ENCODE measurements around the gene SPATC1L.

The SPATC1L gene

DNA sequence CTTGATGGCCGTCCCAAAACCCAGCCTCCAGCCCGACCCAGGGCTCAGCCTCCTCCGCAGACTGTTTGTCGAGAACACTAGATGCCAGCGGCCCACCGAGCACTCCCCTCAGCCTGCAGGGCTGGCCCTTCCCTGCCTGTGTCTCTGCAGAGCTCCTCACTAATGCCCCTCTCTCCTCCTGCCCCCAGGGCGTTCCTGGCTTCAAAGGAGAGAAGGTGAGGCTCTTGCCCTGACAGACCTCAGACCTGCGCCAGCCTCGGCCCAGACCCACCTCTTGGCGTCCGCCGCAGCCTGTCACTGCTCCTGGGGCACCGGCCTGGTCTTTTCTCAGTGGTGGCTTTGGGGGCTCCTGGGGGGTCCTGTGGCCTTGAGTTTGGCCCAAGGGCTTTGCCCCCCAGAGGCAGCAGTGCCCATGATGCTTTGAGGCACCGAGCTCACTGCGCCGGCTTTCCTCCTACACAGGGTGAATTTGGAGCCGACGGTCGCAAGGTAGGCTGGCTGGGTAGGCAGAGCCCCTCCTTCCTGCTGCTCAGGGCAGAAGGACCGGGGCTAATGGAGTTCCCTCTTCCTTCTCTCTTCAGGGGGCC lies 68.0 kb downstream of the SPATC1L start:
- intact Hi-C loops (cut with DNase I): no loop called here
- DNase-seq: peak in 7 of 10 donors; percentile 3 to 62 (median 9)

DNA sequence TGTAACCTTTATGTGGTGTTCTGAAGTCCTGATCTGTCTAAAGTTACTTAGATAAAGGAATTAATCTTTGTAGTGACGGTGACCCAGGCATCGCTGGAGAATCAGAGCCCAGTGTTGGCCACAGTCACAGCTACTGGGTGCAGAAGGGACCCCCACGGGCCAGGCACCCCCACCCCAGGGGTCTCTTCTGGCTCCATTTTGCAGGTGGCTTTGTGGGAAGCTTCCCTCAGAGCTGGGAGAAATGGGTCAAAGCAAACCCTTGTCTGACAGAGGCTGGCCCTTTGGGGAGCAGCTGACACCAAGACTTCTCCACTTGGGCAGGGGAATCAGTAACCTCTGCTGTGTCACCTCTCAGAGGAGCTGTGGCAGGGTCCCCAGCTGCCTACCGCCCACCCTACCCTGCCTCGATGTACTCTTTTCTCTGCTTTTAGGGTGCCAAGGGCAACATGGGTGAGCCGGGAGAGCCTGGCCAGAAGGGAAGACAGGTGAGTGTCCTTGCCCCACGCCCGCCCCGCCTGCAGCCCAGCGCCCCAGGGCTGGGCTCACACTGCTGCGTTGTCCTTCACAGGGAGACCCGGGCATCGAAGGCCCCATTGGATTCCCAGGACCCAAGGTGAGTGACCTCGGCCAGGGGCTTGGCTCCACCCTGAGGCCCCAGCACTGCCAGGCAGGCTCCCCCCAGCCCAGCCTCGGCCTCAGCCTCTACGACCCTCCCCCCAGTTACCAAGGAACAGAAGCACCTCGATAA lies 68.6 kb downstream of the SPATC1L start:
- peak in 5 of 10 donors; percentile 1 to 70 (median 24) for DNase-seq
- intact Hi-C loops (cut with DNase I): no loop called here

DNA sequence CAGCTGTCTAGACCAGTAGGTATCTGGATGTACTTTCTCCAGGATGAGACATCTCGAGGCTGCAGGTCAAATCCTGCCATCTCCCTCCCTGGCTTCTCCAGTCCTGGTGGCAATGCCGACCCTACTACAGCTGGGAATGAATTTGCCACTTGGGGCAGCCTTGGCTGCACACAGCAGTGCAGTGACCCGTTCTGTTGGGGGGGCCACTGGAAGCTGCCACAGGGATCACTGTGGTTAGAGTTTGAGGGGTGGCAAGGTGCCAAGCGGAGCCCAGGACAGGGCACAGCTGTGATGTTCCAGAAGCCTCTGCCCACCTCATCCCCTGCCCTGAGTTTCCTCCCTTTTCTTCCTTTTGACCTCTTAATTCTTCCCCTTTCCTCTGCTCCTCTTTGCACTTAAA lies 69.3 kb downstream of the SPATC1L start:
- peak in 5 of 10 donors; percentile 3 to 70 (median 5) for DNase-seq
- intact Hi-C loops (cut with DNase I): no loop called here

DNA sequence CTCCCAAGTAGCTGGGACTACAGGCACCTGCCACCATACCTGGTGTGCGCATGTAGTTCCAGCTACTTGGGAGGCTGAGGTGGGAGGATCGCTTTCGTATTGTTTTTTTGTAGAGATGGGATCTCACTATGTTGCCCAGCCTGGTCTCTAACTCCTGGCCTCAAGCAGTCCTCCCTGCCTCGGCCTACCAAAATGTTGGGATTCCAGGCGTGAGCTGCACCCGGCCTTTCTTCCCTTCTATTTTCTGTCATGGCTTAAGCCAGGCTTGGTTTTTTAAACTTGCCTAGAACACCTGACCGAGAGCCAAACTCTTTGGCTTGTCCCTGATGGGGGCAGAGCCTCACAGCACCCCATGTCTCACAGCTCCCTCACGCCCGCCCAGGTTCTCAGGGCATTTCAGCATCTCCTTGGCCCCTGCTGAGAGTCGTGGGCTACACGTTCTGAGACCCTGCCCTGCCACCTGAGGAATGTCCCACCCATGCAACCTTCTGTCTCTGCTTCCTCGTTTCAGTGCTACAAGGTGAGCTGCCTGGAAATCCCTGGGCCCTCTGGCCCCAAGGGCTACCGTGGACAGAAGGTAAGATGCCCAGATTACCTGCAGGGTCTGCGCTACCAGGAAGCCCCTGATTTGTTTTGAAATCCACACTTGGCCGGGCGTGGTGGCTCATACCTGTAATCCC lies 70.6 kb downstream of the SPATC1L start:
- intact Hi-C loops (cut with DNase I): no loop called here
- peak in 4 of 10 donors; percentile 2 to 67 (median 8) for DNase-seq

DNA sequence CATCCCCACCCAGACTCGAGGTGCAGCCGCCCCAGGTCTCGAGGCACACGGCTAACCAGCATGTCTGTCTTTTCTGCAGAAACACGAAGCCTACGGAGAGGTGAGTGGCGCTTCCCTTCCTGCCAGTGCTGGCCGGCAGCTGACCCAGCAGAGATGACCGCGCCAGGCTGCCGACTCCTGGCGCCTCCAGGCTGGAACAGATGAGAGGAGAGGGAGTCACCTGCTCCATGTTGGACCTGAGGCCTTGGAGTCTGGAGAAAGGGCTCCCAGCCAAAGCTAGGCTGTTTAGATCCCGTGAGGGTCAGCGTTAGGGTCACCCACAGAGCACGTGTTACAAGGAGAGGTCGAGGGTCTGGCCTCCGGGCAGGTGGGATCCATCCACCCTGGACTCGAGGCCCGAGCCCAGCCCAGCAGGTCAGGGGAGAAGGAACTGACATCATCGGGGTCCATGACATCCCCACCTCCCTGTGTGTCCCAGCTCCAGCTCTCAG lies 71.5 kb downstream of the SPATC1L start:
- intact Hi-C loops (cut with DNase I): no loop called here
- peak in 7 of 10 donors; percentile 0 to 74 (median 8) for DNase-seq

DNA sequence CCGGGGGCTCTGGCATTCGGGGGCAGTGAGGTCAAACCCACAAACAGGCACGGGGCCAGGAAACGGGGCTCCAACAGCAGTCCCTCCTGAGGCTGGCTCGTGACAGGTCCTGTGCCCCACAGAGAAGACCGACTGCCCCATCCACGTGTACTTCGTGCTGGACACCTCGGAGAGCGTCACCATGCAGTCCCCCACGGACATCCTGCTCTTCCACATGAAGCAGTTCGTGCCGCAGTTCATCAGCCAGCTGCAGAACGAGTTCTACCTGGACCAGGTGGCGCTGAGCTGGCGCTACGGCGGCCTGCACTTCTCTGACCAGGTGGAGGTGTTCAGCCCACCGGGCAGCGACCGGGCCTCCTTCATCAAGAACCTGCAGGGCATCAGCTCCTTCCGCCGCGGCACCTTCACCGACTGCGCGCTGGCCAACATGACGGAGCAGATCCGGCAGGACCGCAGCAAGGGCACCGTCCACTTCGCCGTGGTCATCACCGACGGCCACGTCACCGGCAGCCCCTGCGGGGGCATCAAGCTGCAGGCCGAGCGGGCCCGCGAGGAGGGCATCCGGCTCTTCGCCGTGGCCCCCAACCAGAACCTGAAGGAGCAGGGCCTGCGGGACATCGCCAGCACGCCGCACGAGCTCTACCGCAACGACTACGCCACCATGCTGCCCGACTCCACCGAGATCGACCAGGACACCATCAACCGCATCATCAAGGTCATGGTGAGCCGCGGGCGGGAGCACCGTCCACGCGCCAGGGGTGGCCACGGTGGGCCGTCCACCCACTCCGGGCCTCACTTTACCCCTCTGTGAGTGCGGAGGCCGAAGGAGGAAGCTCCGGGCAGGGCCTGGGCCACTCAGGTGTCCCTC lies 72.2 kb downstream of the SPATC1L start:
- intact Hi-C loops (cut with DNase I): no loop called here
- DNase-seq: peak in 8 of 10 donors; percentile 5 to 83 (median 16)

DNA sequence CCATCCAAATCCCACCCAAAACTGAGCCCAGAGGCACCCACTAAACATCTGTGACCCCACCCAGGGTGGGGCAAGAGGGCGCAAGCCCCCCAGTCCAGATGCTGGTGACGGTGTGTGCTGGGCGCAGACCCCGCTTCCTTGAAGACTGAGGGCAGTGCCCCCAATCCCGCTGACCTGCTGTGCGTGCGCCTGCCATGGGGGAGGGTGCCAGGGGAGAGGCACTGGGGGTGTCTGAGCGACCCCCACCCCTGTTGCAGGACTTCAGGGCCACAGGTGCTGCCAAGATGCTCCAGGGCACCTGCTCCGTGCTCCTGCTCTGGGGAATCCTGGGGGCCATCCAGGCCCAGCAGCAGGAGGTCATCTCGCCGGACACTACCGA lies 73.1 kb downstream of the SPATC1L start:
- intact Hi-C loops (cut with DNase I): no loop called here
- peak in 5 of 10 donors; percentile 4 to 73 (median 39) for DNase-seq
